ENCODE measurements around the gene NSUN5.
"Not testable (repeated sequence)": the region's sequence is repeated elsewhere in the genome, so short reads cannot be mapped to it uniquely, and the experiment has no call there.

NSUN5 gene

GRCh38 chr7:73267813-73268212 is 40.8 kb downstream of the NSUN5 start:
- DNase-seq = not testable (repeated sequence)

- DNase-seq = not testable (repeated sequence)
Observed at GRCh38 chr7:73266719-73267368, 41.8 kb downstream of the NSUN5 start.

DNA sequence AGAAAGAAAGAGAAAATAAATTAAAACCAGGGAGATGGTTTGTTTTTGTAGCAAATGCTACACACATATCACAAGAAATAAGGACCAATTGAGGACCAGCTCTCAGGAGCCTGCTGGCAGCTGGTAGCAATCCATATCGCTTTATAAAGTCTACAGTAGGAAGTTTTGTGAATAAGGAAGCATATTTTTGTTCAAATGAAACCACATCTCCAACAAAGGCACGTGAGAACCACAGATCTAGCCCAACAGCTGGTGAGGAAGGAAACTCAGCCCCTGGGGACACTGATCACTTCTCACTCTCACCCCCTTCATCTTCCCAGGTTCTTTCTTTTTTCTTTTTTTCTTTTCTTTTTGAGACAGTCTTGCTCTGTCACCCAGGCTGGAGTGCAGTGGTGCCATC is 46.2 kb downstream of the NSUN5 start:
- not testable (repeated sequence) for DNase-seq

All from inflammatory macrophage (primary cell).